NCI-H1092 treated with DMSO at 0.1 percent for 48 hours (cell line): Measurements from ENCODE around the gene CRAT.

ENCODE experiments used
- DNase-seq: peaks from one replicate; lab custom pipeline; 2025; lab: John Stamatoyannopoulos, UW

CRAT gene

DNA sequence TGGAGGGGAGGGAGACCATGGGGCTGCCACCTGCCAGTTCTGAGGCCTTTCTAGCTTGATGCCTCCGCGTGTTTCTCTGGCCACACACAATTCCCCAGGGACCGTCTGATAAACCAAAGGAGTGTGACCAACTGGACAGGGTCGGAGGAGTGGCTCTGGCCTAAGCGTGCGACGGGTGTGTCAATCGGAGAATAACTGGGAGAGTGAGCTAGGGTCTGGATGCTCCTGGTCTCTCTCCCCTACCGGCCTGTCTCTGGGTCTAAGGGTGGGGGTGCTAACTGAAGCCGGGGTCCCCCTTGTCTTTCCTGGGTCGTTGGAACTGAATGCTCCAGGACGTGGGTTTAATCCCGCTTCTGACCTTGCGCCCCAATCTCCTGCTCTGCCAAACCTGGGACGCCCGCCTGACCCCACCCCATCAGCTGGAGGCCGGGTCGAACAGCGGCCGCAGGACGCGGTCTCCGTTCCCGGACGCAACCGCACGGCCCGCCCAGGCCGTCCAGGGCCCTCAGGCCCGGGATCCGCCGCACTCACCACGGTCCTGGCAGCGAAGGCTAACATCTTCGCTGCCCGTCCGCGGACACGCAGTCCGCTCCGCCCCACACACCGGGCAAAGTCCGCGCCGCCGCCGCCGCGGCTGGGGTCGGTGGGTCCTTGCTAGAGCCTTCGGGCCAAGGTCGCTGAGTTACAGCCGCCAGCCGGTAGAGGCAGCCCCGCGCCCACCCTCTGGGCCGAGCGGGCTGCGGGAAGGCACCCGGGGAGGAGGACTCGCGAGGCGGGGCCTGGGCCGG lies 447 bp downstream of the CRAT start:
- no peak for DNase-seq

GRCh38 chr9:129109537-129109903 lies 1.1 kb downstream of the CRAT start:
- DNase-seq = no peak

- no peak for DNase-seq
These were observed 1.6 kb downstream of the CRAT start for GRCh38 chr9:129108805-129109536.

- DNase-seq = no peak
These were observed 2.3 kb downstream of the CRAT start for GRCh38 chr9:129108083-129108804.

DNA sequence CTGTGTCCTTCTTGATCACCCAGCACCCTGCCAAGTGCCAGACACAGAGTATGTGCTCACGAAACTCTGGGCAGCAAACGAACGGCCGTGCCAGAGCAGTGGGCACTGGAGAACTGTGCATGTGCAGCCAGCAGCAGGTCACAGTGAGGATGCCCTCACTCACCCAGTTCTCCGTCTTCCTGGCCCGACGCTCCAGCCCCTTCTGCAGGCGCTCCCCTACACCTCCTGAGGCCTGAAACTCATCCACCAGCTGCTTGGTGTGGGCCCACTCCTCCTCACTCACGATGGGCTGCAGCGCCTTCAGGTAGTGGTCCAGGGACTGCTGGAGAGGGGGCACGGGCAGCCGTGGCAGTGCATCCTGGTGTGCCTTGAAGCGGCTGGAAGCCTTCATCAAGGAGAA lies 2.9 kb downstream of the CRAT start:
- DNase-seq = no peak

DNA sequence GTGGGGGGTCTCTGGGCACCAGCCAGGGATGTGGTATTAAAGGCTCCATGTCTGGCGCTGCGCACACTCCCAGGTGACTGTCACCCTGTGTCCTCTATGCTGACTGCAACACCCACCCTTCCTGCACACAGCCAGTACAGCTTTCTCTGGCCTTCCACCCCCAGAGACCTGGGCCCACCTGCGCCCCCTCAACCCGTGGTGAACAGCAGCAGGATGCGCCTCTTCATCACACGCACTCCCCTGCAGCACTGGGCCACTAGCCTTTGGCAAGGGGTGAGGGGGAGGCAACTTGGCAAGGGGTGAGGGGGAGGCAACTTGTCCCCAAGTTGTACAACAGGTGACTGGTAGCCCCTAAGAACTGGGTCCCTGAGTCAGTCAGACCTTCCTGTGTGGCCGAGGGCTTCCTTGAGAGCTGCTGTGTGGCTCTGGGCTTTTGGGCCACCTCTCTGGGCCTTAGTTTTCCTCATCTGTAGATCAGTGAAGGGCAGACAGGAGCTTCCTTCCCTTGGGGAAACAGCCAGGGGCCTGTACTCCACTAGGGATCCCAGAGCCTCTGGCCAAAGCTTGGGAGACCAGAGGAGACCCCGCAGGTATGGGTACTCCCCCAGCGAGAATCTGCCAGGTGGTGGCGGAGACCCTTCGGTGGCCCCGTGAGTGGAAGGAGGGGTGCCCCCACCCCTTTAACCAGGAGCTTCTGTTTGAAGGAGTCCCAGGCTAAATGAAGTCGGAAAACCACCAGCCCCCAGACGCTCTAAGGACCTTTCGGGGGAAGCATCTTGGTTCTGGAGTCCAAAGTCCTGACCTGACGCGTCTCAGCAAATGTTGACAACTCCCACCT lies 4.5 kb downstream of the CRAT start:
- DNase-seq = no peak

- DNase-seq = no peak
These were observed 6.5 kb downstream of the CRAT start for GRCh38 chr9:129104051-129104450.

DNA sequence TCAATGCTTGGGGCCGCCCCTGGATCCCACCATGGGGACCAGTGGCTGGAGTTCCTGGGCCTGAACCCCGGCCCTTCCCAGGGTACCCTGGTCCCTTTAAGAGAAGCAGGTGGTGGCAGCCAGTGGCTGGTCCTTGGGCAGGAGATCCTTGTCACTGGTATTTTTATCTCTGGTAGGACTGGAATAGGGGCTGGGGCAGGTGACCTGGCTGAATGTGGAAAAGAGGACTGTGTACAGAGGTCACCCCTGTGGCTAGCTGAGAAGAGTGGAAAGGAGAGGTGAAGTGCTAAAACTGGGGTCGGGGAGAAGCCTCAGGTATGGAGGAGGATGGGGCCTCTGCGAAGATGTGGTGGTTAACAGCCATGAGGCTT lies 7.0 kb downstream of the CRAT start:
- DNase-seq = no peak

GRCh38 chr9:129102791-129103594 lies 7.6 kb downstream of the CRAT start:
- DNase-seq = peak; percentile 35

DNA sequence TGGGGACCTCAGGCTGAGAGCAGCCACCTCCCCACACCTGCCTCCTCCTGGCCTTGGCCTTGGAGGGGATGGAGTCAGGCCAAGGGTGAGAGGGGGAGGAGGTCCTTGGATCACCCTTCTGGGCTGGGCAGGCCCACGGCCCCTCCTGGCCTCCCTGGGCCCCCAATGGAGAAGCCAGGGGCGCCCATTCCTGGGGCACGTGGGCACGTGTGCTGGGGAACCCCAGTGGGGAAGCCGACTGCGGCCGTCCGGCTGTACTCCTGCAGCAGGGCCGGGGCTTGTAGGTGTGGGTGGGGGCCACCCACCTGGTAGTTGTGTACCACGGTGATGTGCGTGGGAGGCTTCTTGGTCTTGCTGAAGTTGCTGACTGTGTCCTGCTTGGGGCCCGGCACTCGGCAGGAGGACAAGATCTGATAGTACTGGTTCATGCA lies 8.5 kb downstream of the CRAT start:
- DNase-seq = no peak

- DNase-seq = no peak
These were observed 9.3 kb downstream of the CRAT start for GRCh38 chr9:129101279-129101678.

DNA sequence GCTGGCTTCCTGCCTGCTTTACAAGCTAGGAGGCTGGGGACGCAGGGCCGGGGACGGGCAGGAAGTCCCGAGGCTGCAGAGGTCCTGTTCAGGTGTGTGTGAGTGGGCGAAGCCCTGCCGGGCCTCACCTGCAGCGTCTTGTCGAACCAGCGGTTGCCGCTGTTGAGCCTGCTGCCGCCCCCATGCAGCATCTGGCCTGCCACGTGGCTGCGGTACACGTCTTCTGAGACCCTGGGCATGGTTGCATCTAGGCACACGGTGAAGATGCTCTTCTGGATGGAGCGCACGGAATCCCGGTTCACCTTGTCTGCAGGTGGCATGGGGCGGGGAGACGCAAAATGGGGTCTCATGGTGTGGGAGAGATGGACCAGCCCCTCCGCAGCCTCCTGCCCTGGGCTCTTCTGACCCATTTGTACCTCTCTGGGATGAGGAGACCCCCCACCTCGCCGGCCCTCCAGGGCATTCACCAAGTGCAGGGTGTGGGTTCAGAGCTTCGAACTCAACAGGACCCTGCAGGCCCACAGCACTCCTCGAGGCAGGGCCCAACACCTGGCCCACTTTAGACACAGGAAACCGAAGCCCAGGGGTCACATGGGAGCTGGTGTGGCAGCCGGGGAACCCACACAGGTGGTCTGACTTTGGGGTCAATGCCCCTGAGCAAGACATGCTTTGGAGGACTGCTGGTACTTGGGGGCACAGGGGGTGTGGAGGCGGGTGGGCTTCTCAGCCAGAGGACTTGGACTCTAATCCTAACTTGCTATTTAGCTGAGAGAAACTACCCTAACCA lies 10.0 kb downstream of the CRAT start:
- no peak for DNase-seq

GRCh38 chr9:129098328-129098727 lies 12.3 kb downstream of the CRAT start:
- DNase-seq = no peak

- DNase-seq = no peak
These were observed 12.8 kb downstream of the CRAT start for GRCh38 chr9:129097671-129098306.

GRCh38 chr9:129095908-129096307 lies 14.7 kb downstream of the CRAT start:
- no peak for DNase-seq

- DNase-seq = no peak
These were observed 15.4 kb downstream of the CRAT start for GRCh38 chr9:129095170-129095667.

GRCh38 chr9:129094387-129095169 lies 16.0 kb downstream of the CRAT start:
- DNase-seq = no peak

- DNase-seq = no peak
These were observed 16.8 kb downstream of the CRAT start for GRCh38 chr9:129093602-129094386.
